Lower lobe of right lung (tissue), 2 donors: ENCODE results near the gene PBX1. TPM values are rescaled to one million over a fixed set of nuclear protein-coding genes. Genes with fewer than 3 reads are reported as not detected.

Experiments used
- ATAC-seq, 2 donors: fragments of 200-7000 bp; cut with Tn5 transposase; one replicate each; pipeline ENCODE4 v1.9.1; 2020 to 2022; ENCODE audit warnings: mild to moderate bottlenecking in 2 of 2, moderate library complexity in 2 of 2
- DNase-seq: peaks from one replicate; pipeline ENCODE4 v3.0.0-alpha.2; 2020
- H3K27ac ChIP-seq: fragments of 200-600 bp; one replicate; pipeline ENCODE4 v1.8.0; 2022
- H3K27me3 ChIP-seq: fragments of 200-600 bp; one replicate; pipeline ENCODE4 v1.8.0; 2022; ENCODE audit warnings: low read depth
- H3K36me3 ChIP-seq: fragments of 200-600 bp; one replicate; pipeline ENCODE4 v1.8.0; 2022; ENCODE audit warnings: mild to moderate bottlenecking
- H3K4me1 ChIP-seq: fragments of 200-600 bp; one replicate; pipeline ENCODE4 v1.8.0; 2022
- H3K4me3 ChIP-seq: fragments of 200-600 bp; one replicate; pipeline ENCODE4 v1.8.0; 2022; ENCODE audit warnings: mild to moderate bottlenecking
- H3K9me3 ChIP-seq: fragments of 200-600 bp; one replicate; pipeline ENCODE4 v1.8.0; 2022
- intact Hi-C: fragments of 100-400 bp; cut with DNase I; formaldehyde crosslinking; loops from one replicate; pipeline ENCODE4 v1.11.0; 2022
- total RNA-seq: library from RNA; stranded (reverse); fragmentation: NEBNext Ultra II Directional; extraction: Animal tissue kit (Norgen Biotek cat#: 25700); gene quantifications from one replicate; pipeline ENCODE4 v1.2.1, GENCODE V29; 2021
- TF ChIP-seq, protein P1 (sequence below): fragments of 200-600 bp; IDR thresholded peaks from one replicate; pipeline ENCODE4 v1.8.0; 2022; ENCODE audit warnings: antibody characterized with exemption, mild to moderate bottlenecking
- donor health status: DM: no; HTN: yes; CAD: no; lungs with severe emphysema.

PBX1 gene
- total RNA-seq, 1 donor from 2014 or later = 58.1 TPM

DNA sequence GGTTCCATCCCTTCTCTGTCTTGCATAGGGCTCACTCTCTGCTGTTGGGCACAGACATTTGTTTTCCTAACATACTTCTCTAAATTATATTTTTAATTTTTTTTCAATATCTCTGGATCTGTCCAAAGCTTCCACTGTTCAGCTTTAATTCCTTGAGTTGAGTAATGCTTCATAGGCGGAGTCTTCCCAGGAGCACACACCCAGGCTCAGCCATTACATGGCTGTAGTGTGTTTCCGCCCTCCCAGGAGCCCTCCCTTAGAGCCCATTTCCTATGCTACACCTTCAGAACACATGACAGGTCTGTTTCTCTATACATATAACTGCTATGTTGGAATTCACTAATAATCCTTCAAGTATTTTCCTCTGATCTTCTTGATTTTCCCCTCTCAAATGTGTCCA is 297.4 kb downstream of the PBX1 start:
- H3K4me3 ChIP-seq = no peak overlapping the region
- H3K9me3 ChIP-seq = no peaks in the 10 kb centered on the region
- TF ChIP-seq, protein P1, sequence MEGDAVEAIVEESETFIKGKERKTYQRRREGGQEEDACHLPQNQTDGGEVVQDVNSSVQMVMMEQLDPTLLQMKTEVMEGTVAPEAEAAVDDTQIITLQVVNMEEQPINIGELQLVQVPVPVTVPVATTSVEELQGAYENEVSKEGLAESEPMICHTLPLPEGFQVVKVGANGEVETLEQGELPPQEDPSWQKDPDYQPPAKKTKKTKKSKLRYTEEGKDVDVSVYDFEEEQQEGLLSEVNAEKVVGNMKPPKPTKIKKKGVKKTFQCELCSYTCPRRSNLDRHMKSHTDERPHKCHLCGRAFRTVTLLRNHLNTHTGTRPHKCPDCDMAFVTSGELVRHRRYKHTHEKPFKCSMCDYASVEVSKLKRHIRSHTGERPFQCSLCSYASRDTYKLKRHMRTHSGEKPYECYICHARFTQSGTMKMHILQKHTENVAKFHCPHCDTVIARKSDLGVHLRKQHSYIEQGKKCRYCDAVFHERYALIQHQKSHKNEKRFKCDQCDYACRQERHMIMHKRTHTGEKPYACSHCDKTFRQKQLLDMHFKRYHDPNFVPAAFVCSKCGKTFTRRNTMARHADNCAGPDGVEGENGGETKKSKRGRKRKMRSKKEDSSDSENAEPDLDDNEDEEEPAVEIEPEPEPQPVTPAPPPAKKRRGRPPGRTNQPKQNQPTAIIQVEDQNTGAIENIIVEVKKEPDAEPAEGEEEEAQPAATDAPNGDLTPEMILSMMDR = no peak
- no peak for DNase-seq
- no peaks in the 10 kb centered on the region for H3K27me3 ChIP-seq
- H3K36me3 ChIP-seq = no peaks in the 10 kb centered on the region
- no peak for ATAC-seq
- intact Hi-C loops = no loop called here
- no peak overlapping the region for H3K27ac ChIP-seq
- no peaks in the 10 kb centered on the region for H3K4me1 ChIP-seq

DNA sequence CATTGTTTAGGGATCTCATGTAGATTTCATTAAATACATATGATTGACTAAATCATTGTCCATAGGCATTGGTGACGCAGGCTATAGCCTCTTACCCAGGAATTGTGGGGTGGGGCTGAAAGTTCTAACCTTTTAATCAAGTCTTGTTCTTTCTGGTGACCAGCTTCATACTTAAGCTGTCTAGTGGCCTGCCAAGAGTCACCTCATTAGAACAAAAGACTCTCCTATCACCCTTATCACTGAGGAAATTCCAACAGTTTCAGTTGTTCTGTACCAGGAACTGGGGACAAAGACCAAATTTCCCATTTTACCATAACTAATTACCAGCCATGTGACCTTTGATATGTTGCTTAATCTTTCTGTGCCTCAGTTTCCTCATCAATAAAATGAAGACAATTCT is 298.5 kb downstream of the PBX1 start:
- intact Hi-C loops = no loop called here
- Histone ChIP-seq H3K36me3 (no peaks in the 10 kb centered on the region), H3K27me3 (no peaks in the 10 kb centered on the region), H3K4me3 (no peak overlapping the region), H3K27ac (no peak overlapping the region), H3K9me3 (no peaks in the 10 kb centered on the region), H3K4me1 (no peaks in the 10 kb centered on the region)
- DNase-seq (no peak), ATAC-seq (no peak)
- TF ChIP-seq, protein P1 = no peak

DNA sequence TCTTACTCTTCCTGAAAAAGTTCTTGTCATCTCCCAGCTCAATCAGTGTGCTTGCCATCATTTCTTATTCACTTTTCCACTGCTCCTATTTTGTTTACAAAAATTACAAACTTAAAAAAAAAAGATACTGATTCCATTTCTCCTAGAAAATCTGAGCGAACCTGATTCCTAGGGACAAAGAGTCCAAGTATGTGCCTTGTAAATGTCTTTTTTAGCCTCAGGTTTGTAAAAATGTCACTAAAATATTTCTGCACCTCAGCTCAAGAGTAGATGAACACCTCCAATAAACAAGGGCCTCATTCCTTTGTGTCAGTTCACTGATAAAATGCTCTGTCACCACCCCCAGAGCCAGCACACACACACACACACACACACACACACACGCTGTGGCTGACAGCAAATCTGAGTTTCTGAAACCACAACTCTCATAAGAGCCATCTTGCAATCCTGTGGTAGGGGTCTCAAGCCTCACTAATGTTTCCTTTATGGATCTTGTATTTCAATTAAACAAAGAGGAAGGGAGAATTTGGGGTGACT is 299.2 kb downstream of the PBX1 start:
- TF ChIP-seq, protein P1 = no peak
- Histone ChIP-seq H3K36me3 (no peaks in the 10 kb centered on the region), H3K4me3 (no peak overlapping the region), H3K9me3 (no peaks in the 10 kb centered on the region), H3K4me1 (no peaks in the 10 kb centered on the region), H3K27ac (no peak overlapping the region), H3K27me3 (no peaks in the 10 kb centered on the region)
- DNase-seq (no peak), ATAC-seq (no peak)
- intact Hi-C loops = no loop called here

DNA sequence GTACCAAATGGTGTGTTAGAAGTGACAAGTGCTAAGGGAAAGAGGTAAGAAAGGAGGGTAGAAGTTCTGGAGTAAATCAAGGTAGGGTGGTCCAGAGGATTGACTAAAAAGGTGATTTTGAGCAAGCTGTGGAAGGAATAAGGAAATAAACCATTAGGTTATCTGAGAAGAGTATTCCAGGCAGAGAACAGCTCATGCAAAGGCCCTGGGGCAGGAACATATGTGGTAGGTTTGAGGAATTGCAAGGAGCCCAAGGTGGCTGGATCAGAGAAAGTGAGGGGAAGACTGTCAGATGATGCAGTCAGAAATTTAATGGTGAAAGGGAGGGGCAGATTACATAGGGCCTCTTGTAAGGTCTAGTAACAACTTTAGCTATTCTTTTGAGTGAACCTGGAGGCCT is 302.6 kb downstream of the PBX1 start:
- Histone ChIP-seq H3K9me3 (no peaks in the 10 kb centered on the region), H3K36me3 (no peaks in the 10 kb centered on the region), H3K27ac (no peak overlapping the region), H3K4me3 (no peak overlapping the region), H3K27me3 (no peaks in the 10 kb centered on the region), H3K4me1 (no peaks in the 10 kb centered on the region)
- intact Hi-C loops = no loop called here
- DNase-seq (no peak), ATAC-seq (no peak)
- TF ChIP-seq, protein P1 = no peak

DNA sequence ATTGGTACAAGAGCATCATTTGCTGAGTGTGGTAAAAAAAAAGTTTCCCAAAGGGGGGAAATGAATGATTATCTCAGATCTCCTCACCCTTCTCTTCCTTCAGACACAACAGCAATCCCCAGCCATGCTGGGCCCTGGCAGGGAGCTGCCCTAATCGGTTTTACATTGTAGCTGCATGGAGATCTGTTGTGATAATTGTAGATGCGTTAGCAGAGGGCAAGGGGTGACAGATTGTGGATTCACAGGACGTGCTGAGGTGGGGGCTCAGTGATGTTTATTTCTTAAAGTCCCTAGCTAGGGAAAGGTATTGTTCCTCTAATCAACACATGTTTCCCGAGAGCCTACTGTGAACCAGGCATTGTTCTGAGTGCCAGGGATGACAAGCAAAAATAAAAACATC is 304.1 kb downstream of the PBX1 start:
- H3K4me3 ChIP-seq = no peak overlapping the region
- H3K27ac ChIP-seq = no peak overlapping the region
- no peaks in the 10 kb centered on the region for H3K36me3 ChIP-seq
- TF ChIP-seq, protein P1 = no peak
- no peaks in the 10 kb centered on the region for H3K4me1 ChIP-seq
- DNase-seq (no peak), ATAC-seq (no peak)
- H3K9me3 ChIP-seq = no peaks in the 10 kb centered on the region
- no peaks in the 10 kb centered on the region for H3K27me3 ChIP-seq
- intact Hi-C loops = no loop called here

DNA sequence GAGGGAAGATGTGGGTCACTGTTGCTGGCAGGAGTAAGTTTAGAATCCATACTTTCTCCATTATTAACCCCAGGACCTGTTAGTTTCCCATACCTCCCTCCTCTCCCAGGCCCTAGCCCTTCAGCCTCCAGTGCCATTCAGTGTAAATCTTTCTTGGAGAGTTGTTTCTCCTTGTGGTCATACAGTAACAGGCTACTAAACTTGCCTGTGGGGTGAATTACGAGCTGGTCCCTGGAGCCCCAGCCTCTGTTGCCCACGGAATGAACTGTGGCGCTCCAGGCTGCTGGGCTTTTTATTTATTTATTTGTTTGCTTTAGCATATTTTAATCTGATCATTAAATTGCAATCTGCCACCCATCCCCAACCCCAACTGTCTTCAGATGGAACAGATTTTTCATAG is 305.2 kb downstream of the PBX1 start:
- TF ChIP-seq, protein P1 = no peak
- no peak for DNase-seq
- intact Hi-C loops = no loop called here

More for the DNA sequence above, 305.2 kb downstream of the PBX1 start:
- no peaks in the 10 kb centered on the region for H3K36me3 ChIP-seq
- ATAC-seq = no peak
- H3K4me1 ChIP-seq = no peaks in the 10 kb centered on the region
- no peaks in the 10 kb centered on the region for H3K9me3 ChIP-seq
- H3K4me3 ChIP-seq = no peak overlapping the region
- H3K27ac ChIP-seq = no peak overlapping the region
- no peaks in the 10 kb centered on the region for H3K27me3 ChIP-seq
